A549 (cell line): Measurements from ENCODE around the gene GBE1. TPM values are rescaled to one million over a fixed set of nuclear protein-coding genes. Genes with fewer than 3 reads are reported as not detected.
"Not testable (repeated sequence)": the region's sequence is repeated elsewhere in the genome, so short reads cannot be mapped to it uniquely, and the experiment has no call there.

ENCODE experiments used
- ATAC-seq, 2 experiments: fragments of 200-7000 bp in 1 of 2; fragments of >200 bp in 1 of 2; cut with Nextera tagmentation in 1 of 2; cut with Tn5 transposase in 1 of 2; 3 replicates each; pipeline versions ENCODE4 v1.8.0 to v1.9.1; 2018 to 2020; ENCODE audit warnings: mild to moderate bottlenecking in 1 of 2, moderate library complexity in 1 of 2
- CTCF ChIA-PET: fragments of 300-600 bp; sonication (Branson Sonifier 250); formaldehyde crosslinking; extraction: SDS; loops from one replicate; lab custom pipeline; 2021; ENCODE audit warnings: antibody characterized with exemption, inconsistent platforms; lab: Yijun Ruan, JAX
- POLR2A ChIA-PET: fragments of 350-600 bp; formaldehyde crosslinking; extraction: SDS; loops from one replicate; lab custom pipeline; 2021; ENCODE audit warnings: antibody characterized with exemption, inconsistent platforms; lab: Yijun Ruan, JAX
- DNase-seq, 2 experiments: peaks; one replicate each; pipeline versions ENCODE4 v3.0.0 to v3.0.0-alpha.2; 2011 to 2016; ENCODE audit warnings: low read depth in 1 of 2, low spot score in 1 of 2
- FAIRE-seq: peaks from 2 replicates; lab custom pipeline; 2011; peaks lifted over from hg19 to GRCh38; lab: Jason Lieb, UNC
- H3K27ac ChIP-seq, 2 experiments: fragments of >200 bp; sonication (Bioruptor Twin); formaldehyde crosslinking; 3 replicates each; pipeline ENCODE4 v1.5.1; 2016 to 2017
- H3K4me1 ChIP-seq: fragments of >200 bp; sonication (Bioruptor Twin); formaldehyde crosslinking; 3 replicates; pipeline ENCODE4 v1.6.1; 2016
- H3K4me2 ChIP-seq: fragments of >200 bp; sonication (Bioruptor Twin); formaldehyde crosslinking; 3 replicates; pipeline ENCODE4 v1.6.1; 2016
- H3K4me3 ChIP-seq: fragments of >200 bp; sonication (Bioruptor Twin); formaldehyde crosslinking; 3 replicates; pipeline ENCODE4 v1.5.1; 2016
- H3K9me3 ChIP-seq: fragments of >200 bp; sonication (Bioruptor Twin); formaldehyde crosslinking; 3 replicates; pipeline ENCODE4 v1.6.1; 2016
- CBX2 ChIP-seq: fragments of 200-600 bp; sonication (generic); IDR thresholded peaks from 2 replicates; pipeline ENCODE4 v1.6.1; 2016; ENCODE audit warnings: low read depth, mild to moderate bottlenecking, borderline replicate concordance
- CHD2 ChIP-seq: fragments of 150-350 bp; IDR thresholded peaks from 2 replicates; pipeline ENCODE4 v1.6.1; 2014; ENCODE audit warnings: low read length; ENCODE audit not compliant: partially characterized antibody
- EP300 ChIP-seq, 2 experiments: fragments of >200 bp; sonication (Bioruptor Twin); formaldehyde crosslinking; IDR thresholded peaks; 2 replicates in 1 of 2; 3 replicates in 1 of 2; pipeline ENCODE4 v1.6.1; 2016 to 2017
- GATA3 ChIP-seq: IDR thresholded peaks from 2 replicates; pipeline ENCODE4 v1.6.1; 2012; ENCODE audit warnings: borderline replicate concordance
- HOXA7 ChIP-seq: fragments of 250-450 bp; sonication (Bioruptor Pico); IDR thresholded peaks from 2 replicates; pipeline ENCODE4 v1.5.0; 2020; ENCODE audit warnings: mild to moderate bottlenecking, moderate library complexity
- HOXB5 ChIP-seq: fragments of 250-450 bp; sonication (Bioruptor Pico); IDR thresholded peaks from 2 replicates; pipeline ENCODE4 v1.5.0; 2020; ENCODE audit warnings: mild to moderate bottlenecking, moderate library complexity
- JUNB ChIP-seq: fragments of >200 bp; sonication (Bioruptor Twin); formaldehyde crosslinking; IDR thresholded peaks from 2 replicates; pipeline ENCODE4 v1.6.1; 2016
- MAFK ChIP-seq: fragments of 450-650 bp; IDR thresholded peaks from 2 replicates; pipeline ENCODE4 v1.6.1; 2014; ENCODE audit not compliant: partially characterized antibody
- NPAS2 ChIP-seq: fragments of 250-450 bp; sonication (Bioruptor Pico); IDR thresholded peaks from 2 replicates; pipeline ENCODE4 v1.8.0; 2022; ENCODE audit warnings: mild to moderate bottlenecking, moderate library complexity, borderline replicate concordance
- POLR2AphosphoS2 ChIP-seq: conservative IDR thresholded peaks from 2 replicates; pipeline ENCODE4 v1.6.1; 2012; ENCODE audit warnings: low read length, improper control_type of control experiment, inconsistent platforms
- RAD21 ChIP-seq, 2 experiments: fragments of >200 bp in 1 of 2; sonication (Bioruptor Twin) in 1 of 2; formaldehyde crosslinking in 1 of 2; IDR thresholded peaks in 1 of 2; conservative IDR thresholded peaks in 1 of 2; 2 replicates in 1 of 2; 3 replicates in 1 of 2; pipeline ENCODE4 v1.6.1; 2012 to 2018; ENCODE audit warnings: inconsistent platforms in 1 of 2
- RFX5 ChIP-seq: fragments of 450-650 bp; IDR thresholded peaks from 2 replicates; pipeline ENCODE4 v1.7.1; 2014; ENCODE audit warnings: antibody characterized with exemption, mild to moderate bottlenecking, moderate library complexity
- TFCP2L1 ChIP-seq: fragments of 250-450 bp; sonication (Bioruptor Pico); IDR thresholded peaks from 2 replicates; pipeline ENCODE4 v1.5.0; 2021; ENCODE audit warnings: mild to moderate bottlenecking
- ZC3H11A ChIP-seq: fragments of 450-650 bp; IDR thresholded peaks from 2 replicates; pipeline ENCODE4 v1.6.1; 2014; ENCODE audit warnings: antibody characterized with exemption, mild to moderate bottlenecking
- WGBS: methylation state at CpG from one replicate; pipeline ENCODE4 v1.1.6; 2017; ENCODE audit errors: missing lambda C conversion rate; 5-methylcytosine and 5-hydroxymethylcytosine counted together
- polyA plus RNA-seq, 4 experiments: library from polyadenylated mRNA; depleted of rRNA in 3 of 4; stranded (reverse); fragments of >200 nt; fragmentation: RNase III in 1 of 4; extraction: RNeasy Plus Mini Kit Qiagen cat#74134 plus additional on column Dnase treatment in 1 of 4; gene quantifications; 2 replicates in 3 of 4; 3 replicates in 1 of 4; pipeline ENCODE4 v1.2.3, GENCODE V29; 2011 to 2017
- TF ChIP-seq, protein P1 (sequence below): fragments of 200-600 bp; sonication (generic); IDR thresholded peaks from 2 replicates; pipeline ENCODE4 v1.6.1; 2016; ENCODE audit warnings: antibody characterized with exemption, mild to moderate bottlenecking, moderate library complexity
- TF ChIP-seq, protein P2 (sequence below): fragments of >200 bp; sonication (Bioruptor Twin); formaldehyde crosslinking; IDR thresholded peaks from 3 replicates; pipeline ENCODE4 v1.6.1; 2016
- TF ChIP-seq, protein P3 (sequence below): fragments of 250-450 bp; sonication (Bioruptor Pico); IDR thresholded peaks from 2 replicates; pipeline ENCODE4 v1.5.0; 2021; ENCODE audit warnings: mild to moderate bottlenecking, moderate library complexity, borderline replicate concordance
- TF ChIP-seq, protein P4 (sequence below): fragments of >200 bp; sonication (Bioruptor Twin); formaldehyde crosslinking; IDR thresholded peaks from 3 replicates; pipeline ENCODE4 v1.5.1; 2016

The GBE1 gene
- polyA plus RNA-seq, 2 of the 4 experiments (the other 2 are of a cell fraction): 39.5 to 55.0 TPM

DNA sequence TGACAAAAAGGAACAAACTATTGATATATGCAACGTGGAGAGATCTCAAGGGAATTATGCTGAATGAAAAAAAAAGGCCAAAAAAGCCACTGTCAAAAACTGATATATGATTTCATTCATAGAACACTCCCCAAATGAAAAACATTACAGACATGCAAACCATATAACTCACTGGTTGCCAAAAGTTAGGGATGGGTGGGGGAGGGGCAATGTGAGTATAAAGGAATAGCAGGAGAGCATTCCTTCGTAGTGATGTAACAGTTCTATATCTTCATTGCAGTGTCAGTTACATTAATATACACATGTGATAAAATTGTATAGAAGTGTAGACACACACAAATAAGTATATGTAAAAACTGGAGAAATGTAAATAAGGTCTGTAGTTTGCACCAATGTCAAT is 12.2 kb downstream of the GBE1 start:
- ATAC-seq (no peak), DNase-seq (no peak), FAIRE-seq (no peak)
- TF ChIP-seq, protein P1, sequence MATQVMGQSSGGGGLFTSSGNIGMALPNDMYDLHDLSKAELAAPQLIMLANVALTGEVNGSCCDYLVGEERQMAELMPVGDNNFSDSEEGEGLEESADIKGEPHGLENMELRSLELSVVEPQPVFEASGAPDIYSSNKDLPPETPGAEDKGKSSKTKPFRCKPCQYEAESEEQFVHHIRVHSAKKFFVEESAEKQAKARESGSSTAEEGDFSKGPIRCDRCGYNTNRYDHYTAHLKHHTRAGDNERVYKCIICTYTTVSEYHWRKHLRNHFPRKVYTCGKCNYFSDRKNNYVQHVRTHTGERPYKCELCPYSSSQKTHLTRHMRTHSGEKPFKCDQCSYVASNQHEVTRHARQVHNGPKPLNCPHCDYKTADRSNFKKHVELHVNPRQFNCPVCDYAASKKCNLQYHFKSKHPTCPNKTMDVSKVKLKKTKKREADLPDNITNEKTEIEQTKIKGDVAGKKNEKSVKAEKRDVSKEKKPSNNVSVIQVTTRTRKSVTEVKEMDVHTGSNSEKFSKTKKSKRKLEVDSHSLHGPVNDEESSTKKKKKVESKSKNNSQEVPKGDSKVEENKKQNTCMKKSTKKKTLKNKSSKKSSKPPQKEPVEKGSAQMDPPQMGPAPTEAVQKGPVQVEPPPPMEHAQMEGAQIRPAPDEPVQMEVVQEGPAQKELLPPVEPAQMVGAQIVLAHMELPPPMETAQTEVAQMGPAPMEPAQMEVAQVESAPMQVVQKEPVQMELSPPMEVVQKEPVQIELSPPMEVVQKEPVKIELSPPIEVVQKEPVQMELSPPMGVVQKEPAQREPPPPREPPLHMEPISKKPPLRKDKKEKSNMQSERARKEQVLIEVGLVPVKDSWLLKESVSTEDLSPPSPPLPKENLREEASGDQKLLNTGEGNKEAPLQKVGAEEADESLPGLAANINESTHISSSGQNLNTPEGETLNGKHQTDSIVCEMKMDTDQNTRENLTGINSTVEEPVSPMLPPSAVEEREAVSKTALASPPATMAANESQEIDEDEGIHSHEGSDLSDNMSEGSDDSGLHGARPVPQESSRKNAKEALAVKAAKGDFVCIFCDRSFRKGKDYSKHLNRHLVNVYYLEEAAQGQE: no peak
- TF ChIP-seq POLR2AphosphoS2 (no peak), TFCP2L1 (CRISPR knock-in tag) (no peak), CHD2 (no peak), MAFK (no peak), GATA3 (no peak), JUNB (no peak), RAD21 (conservative IDR thresholded peaks at IDR 0.05 in 1 of 2, IDR thresholded peaks at IDR 0.05 in 1 of 2) (no peak), EP300 (IDR thresholded peaks at IDR 0.05) (no peak), NPAS2 (no peak), HOXB5 (CRISPR knock-in tag) (no peak), RFX5 (no peak), CBX2 (no peak), HOXA7 (CRISPR knock-in tag) (no peak), ZC3H11A (no peak)
- TF ChIP-seq, protein P2, sequence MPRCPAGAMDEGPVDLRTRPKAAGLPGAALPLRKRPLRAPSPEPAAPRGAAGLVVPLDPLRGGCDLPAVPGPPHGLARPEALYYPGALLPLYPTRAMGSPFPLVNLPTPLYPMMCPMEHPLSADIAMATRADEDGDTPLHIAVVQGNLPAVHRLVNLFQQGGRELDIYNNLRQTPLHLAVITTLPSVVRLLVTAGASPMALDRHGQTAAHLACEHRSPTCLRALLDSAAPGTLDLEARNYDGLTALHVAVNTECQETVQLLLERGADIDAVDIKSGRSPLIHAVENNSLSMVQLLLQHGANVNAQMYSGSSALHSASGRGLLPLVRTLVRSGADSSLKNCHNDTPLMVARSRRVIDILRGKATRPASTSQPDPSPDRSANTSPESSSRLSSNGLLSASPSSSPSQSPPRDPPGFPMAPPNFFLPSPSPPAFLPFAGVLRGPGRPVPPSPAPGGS: no peak
- TF ChIP-seq, protein P3, sequence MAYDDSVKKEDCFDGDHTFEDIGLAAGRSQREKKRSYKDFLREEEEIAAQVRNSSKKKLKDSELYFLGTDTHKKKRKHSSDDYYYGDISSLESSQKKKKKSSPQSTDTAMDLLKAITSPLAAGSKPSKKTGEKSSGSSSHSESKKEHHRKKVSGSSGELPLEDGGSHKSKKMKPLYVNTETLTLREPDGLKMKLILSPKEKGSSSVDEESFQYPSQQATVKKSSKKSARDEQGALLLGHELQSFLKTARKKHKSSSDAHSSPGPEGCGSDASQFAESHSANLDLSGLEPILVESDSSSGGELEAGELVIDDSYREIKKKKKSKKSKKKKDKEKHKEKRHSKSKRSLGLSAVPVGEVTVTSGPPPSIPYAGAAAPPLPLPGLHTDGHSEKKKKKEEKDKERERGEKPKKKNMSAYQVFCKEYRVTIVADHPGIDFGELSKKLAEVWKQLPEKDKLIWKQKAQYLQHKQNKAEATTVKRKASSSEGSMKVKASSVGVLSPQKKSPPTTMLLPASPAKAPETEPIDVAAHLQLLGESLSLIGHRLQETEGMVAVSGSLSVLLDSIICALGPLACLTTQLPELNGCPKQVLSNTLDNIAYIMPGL (CRISPR knock-in tag): no peak
- TF ChIP-seq, protein P4, sequence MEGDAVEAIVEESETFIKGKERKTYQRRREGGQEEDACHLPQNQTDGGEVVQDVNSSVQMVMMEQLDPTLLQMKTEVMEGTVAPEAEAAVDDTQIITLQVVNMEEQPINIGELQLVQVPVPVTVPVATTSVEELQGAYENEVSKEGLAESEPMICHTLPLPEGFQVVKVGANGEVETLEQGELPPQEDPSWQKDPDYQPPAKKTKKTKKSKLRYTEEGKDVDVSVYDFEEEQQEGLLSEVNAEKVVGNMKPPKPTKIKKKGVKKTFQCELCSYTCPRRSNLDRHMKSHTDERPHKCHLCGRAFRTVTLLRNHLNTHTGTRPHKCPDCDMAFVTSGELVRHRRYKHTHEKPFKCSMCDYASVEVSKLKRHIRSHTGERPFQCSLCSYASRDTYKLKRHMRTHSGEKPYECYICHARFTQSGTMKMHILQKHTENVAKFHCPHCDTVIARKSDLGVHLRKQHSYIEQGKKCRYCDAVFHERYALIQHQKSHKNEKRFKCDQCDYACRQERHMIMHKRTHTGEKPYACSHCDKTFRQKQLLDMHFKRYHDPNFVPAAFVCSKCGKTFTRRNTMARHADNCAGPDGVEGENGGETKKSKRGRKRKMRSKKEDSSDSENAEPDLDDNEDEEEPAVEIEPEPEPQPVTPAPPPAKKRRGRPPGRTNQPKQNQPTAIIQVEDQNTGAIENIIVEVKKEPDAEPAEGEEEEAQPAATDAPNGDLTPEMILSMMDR: no peak
- Histone ChIP-seq H3K27ac (0 out of 6 replicates have a peak overlapping the region, but pooled peaks of 1 of the 2 experiments have one; percentile 21), H3K4me3 (no peak overlapping the region), H3K4me1 (peaks cover 37% of the 10 kb centered on the region), H3K9me3 (peaks cover 5% of the 10 kb centered on the region; the same call in 2 of the 3 replicates), H3K4me2 (peak overlapping the region; percentile 25; the same call in 2 of the 3 replicates)
- WGBS: 96% methylated on average over 2 of the region's 2 CpGs
- ChIA-PET POLR2A (no interaction called here), CTCF (no interaction called here)

DNA sequence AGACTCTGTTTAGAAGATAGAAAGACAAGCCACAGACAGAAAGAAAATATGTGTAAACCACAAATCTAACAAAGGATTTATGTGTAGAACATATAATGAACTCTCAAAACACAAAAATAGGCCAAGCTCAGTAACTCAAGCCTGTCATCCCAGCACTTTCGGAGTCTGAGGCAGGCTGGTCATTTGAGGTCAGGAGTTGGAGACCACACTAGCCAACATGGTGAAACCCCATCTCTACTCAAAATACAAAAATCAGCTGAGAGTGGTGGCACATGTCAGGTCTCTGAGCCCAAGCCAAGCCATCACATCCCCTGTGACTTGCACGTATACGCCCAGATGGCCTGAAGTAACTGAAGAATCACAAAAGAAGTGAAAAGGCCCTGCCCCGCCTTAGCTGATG is 14.2 kb downstream of the GBE1 start:
- H3K9me3 ChIP-seq, H3K4me2 ChIP-seq, POLR2A ChIA-PET, H3K4me3 ChIP-seq, ATAC-seq, FAIRE-seq, DNase-seq: not testable (repeated sequence)
- Histone ChIP-seq H3K27ac (peak overlapping the region; percentile 32 to 76; a peak in 5 of 6 replicates), H3K4me1 (peaks cover 51% of the 10 kb centered on the region)
- CTCF ChIA-PET: interaction anchor here (0.8 to 1.2 kb wide), 3 partner anchors 18 to 166 kb away, joined by 3 to 4 read pairs (median 3); no protein-coding TSS in a partner anchor
- 86% methylated on average over 4 of the region's 4 CpGs for WGBS
